Epithelial cell of proximal tubule (primary cell): ENCODE results near the gene CPS1. TPM values are rescaled to one million over a fixed set of nuclear protein-coding genes. Genes with fewer than 3 reads are reported as not detected.
A peak's percentile ranks its signal among the peaks of the same experiment; 100 is the strongest.

ENCODE experiments used
- DNase-seq: peaks from one replicate; pipeline ENCODE4 v3.0.0-alpha.2; 2011; ENCODE audit warnings: low read depth
- H3K4me3 ChIP-seq: 2 replicates; pipeline ENCODE4 v1.5.1; 2011; ENCODE audit warnings: low read depth, mild to moderate bottlenecking, low read length
- total RNA-seq: library from RNA; depleted of rRNA; stranded (reverse); fragments of >200 nt; gene quantifications from 2 replicates; pipeline ENCODE4 v1.2.3, GENCODE V29; 2015
- TF ChIP-seq, protein P1 (sequence below): conservative IDR thresholded peaks from 2 replicates; pipeline ENCODE4 v1.5.1; 2012; ENCODE audit warnings: low read depth, mild to moderate bottlenecking, low read length

Gene CPS1
- total RNA-seq = 2.2 and 2.8 TPM in 2 replicates

DNA sequence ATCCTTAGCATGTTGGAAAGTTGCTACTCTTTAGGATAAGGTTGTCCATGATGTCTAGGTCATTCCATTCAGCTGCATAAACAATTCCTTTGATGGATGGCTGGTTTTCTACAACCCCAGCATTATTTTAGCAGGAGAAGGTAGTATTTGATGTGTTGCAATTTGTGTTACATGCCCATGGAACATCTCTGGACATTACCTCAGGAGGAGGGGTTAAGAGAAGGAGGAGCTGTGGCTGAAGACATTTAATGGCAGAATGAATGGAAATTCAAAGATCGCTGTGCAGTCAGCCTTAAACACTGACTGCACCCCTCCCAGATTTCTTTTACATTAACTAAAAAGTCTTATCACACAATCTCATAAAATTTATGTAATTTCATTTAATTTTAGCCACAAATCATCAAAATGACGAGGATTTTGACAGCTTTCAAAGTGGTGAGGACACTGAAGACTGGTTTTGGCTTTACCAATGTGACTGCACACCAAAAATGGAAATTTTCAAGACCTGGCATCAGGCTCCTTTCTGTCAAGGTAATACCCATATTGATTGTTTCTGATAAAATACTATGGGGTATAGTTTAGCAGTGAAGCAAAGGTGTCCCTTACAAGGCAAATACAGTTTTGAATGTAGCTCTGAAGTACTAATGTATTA, at the start of gene CPS1:
CPS1 (plus strand) TSS at position 271 of the 652 bp plus-strand sequence; CDS start at position 406, 135 bp downstream.
- TF ChIP-seq, protein P1, sequence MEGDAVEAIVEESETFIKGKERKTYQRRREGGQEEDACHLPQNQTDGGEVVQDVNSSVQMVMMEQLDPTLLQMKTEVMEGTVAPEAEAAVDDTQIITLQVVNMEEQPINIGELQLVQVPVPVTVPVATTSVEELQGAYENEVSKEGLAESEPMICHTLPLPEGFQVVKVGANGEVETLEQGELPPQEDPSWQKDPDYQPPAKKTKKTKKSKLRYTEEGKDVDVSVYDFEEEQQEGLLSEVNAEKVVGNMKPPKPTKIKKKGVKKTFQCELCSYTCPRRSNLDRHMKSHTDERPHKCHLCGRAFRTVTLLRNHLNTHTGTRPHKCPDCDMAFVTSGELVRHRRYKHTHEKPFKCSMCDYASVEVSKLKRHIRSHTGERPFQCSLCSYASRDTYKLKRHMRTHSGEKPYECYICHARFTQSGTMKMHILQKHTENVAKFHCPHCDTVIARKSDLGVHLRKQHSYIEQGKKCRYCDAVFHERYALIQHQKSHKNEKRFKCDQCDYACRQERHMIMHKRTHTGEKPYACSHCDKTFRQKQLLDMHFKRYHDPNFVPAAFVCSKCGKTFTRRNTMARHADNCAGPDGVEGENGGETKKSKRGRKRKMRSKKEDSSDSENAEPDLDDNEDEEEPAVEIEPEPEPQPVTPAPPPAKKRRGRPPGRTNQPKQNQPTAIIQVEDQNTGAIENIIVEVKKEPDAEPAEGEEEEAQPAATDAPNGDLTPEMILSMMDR = no peak
- DNase-seq = no peak

DNA sequence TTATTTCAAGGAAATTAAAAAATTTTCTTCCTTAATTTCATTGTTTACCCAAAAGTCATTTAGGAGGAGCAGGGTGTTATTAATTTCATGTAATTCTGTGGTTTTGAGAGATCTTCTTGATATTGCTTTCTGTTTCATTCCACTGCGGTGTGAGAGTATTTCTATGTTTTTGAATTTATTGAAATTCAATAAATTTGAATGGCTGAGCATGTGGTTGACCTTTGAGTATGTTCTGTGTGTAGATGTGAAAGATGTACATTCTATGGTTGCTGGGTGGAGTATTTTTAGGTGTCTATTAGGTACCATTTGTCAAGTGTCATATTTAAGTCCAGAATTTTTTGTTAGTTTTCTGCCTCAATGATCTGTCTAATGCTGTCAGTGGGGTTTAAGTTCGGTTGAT, 40.5 kb upstream of the CPS1 start:
- no peak overlapping the region for H3K4me3 ChIP-seq
- DNase-seq = no peak
- TF ChIP-seq, protein P1 = no peak

More for the DNA sequence above, at the start of gene CPS1:
- peak within 1 kb of the TSS; percentile 25 for H3K4me3 ChIP-seq

DNA sequence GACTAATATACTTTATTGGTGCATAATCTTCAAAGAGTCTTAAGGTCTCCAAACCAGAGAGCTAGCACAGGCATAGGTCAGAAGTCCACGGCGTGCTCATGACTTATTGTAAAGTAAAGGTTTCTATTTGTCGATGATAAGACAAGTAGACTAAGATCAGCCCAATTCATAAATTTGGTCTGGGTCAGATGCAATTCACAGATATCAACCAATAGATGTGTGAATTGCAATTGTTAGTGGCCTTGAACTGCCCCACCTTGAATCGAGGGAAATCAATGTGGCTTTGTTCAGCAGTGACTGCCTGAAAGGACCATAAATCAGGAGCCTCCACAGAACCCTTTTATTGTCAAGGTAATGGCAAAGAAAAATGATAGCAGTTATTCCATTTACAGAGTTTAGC, 39.1 kb upstream of the CPS1 start:
- TF ChIP-seq, protein P1 = no peak
- DNase-seq = no peak
- H3K4me3 ChIP-seq = no peak overlapping the region

DNA sequence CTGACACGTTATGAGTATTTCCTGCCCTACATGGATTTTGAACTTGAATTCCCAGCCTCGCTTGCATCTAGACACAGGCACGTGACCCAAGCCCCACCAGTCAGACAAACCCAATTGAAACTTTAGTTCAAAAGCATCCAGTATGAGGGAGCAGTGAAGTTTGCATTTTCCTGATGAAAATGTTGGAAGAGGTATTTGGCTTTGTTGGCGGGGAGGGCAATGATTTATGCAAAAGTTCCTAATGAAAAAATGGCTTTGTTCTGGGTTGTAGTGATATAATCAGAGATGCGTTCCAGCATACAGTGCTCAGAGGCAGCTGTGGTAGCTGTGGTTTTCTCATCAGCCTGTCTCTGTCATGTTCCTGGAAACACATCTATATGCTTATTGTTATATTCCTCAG, 36.8 kb upstream of the CPS1 start:
- TF ChIP-seq, protein P1 = no peak
- no peak overlapping the region for H3K4me3 ChIP-seq
- DNase-seq = no peak

DNA sequence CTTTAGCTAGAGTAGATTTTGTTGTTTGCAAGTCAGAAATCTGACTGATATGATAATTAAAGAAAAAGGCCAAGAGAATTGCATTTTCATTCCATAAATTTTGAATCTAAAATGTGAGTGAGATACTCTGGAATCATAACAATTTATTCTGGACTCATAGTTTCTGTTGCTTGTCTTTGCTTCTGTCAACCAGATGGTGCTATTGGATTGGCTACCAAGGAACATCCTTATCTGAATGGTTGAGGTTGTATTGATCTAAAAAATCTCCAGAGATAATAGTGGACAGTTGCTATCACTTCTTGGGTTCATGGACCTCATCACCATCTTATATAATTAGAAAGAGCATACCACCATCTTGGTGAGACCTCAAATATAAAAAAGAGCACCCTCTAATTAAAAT, 34.0 kb upstream of the CPS1 start:
- H3K4me3 ChIP-seq = no peak overlapping the region
- DNase-seq = no peak
- TF ChIP-seq, protein P1 = peak; percentile 37

DNA sequence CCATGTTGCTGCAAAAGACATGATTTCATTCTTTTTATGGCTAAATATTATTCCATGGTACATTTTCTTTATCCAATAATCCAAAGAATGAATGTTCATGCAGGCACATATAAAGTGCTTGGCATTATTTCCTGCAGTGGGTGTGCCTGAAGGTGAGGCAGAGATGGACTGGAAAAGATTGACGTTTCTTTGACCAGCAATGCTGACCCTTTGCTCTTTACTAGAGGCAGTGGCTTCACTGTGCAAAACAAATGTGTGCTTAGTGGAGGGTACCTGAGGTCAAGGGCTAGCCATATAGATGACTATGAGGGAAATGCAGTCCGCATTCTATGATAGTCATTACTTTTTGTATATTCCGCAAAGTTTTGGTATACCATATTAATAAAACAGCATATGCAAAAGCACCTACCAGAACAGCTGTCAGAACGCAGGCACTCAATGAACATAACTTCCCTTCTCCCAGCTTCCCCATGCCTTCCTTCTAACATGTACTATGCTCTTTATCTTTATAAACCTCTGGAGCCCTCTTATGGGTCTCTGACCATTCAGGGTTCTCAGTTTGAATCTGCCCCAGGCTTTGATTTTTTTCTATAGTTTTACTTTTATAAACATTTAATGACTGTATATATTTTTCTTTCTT, 32.6 kb upstream of the CPS1 start:
- TF ChIP-seq, protein P1 = no peak
- no peak for DNase-seq
- no peak overlapping the region for H3K4me3 ChIP-seq

DNA sequence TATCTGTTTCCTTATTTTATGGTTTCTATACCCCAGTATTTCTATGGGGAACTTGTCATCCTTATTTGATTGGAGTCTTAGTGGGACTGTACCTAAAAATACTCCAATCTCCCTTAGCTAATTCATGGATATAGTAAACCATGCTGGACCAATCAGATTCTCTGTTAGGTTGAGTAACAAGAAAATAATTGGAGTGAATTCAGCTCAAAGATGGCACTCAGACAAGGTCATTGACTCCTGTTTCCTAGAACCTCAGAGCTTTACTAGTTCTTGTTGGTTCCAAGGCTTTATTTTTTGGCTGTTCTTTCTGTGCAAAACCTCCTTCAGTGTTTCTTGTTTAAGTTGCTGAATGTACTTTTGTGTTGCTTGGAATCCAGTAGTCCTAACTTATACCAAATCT, 31.9 kb upstream of the CPS1 start:
- DNase-seq = no peak
- TF ChIP-seq, protein P1 = no peak
- no peak overlapping the region for H3K4me3 ChIP-seq
